ENCODE measurements around the gene TMEM9.
"Not testable (repeated sequence)": the region's sequence is repeated elsewhere in the genome, so short reads cannot be mapped to it uniquely, and the experiment has no call there.

GRCh38 chr1:201163036-201163435 is 8.8 kb upstream of the TMEM9 start:
- not testable (repeated sequence) for TF ChIP-seq CTCF (conservative IDR thresholded peaks at IDR 0.05; ENCODE audit: low read depth, low read length); EZH2 (IDR thresholded peaks at IDR 0.05; ENCODE audit: low read length, unreplicated experiment)
